Panc1 (cell line): Measurements from ENCODE around the gene MDGA2. TPM values are rescaled to one million over a fixed set of nuclear protein-coding genes. Genes with fewer than 3 reads are reported as not detected.
A peak's percentile ranks its signal among the peaks of the same experiment; 100 is the strongest.

ENCODE experiments used
- ATAC-seq: fragments of 200-7000 bp; cut with Tn5 transposase; 2 replicates; pipeline ENCODE4 v1.9.1; 2020; ENCODE audit warnings: mild to moderate bottlenecking, moderate library complexity
- BruUV-seq: library from RNA; stranded (reverse); fragments of 400-500 nt; replicated peaks from 2 replicates; lab custom pipeline; 2021; lab: Mats Ljungman, UMichigan
- CTCF ChIA-PET: fragments of 300-600 bp; sonication (Branson Sonifier 250); formaldehyde crosslinking; loops from one replicate; lab custom pipeline; 2022; ENCODE audit warnings: antibody characterized with exemption; lab: Charles Lee
- POLR2A ChIA-PET: fragments of 300-600 bp; sonication (Branson Sonifier 250); formaldehyde crosslinking; loops from one replicate; lab custom pipeline; 2022; ENCODE audit warnings: antibody characterized with exemption; lab: Charles Lee
- DNase-seq: peaks from one replicate; pipeline ENCODE4 v3.0.0-alpha.2; 2010; ENCODE audit warnings: low read depth, low spot score
- H3K27ac ChIP-seq: 2 replicates; pipeline ENCODE4 v1.5.1; 2011; ENCODE audit warnings: mild to moderate bottlenecking, low read length, inconsistent platforms
- H3K27me3 ChIP-seq: fragments of 200-500 bp; sonication (Bioruptor generic); 2 replicates; pipeline ENCODE4 v1.6.0; 2014; ENCODE audit warnings: low read length, inconsistent platforms; ENCODE audit not compliant: control insufficient read depth, insufficient read depth
- H3K36me3 ChIP-seq: fragments of 200-500 bp; sonication (Bioruptor generic); 2 replicates; pipeline ENCODE4 v1.5.1; 2014; ENCODE audit warnings: inconsistent platforms, mild to moderate bottlenecking, low read length, moderate library complexity; ENCODE audit not compliant: control insufficient read depth, insufficient read depth
- H3K4me1 ChIP-seq: 2 replicates; pipeline ENCODE4 v1.5.1; 2011; ENCODE audit warnings: inconsistent platforms, mild to moderate bottlenecking, low read length, moderate library complexity; ENCODE audit not compliant: control insufficient read depth, insufficient read depth
- H3K4me3 ChIP-seq, 2 experiments: 2 replicates each; pipeline ENCODE4 v1.5.1; 2011 to 2012; ENCODE audit warnings: low read depth in 2 of 2, low read length in 2 of 2, mild to moderate bottlenecking in 2 of 2, inconsistent platforms in 1 of 2, moderate library complexity in 1 of 2
- H3K9me3 ChIP-seq: fragments of 200-500 bp; sonication (Bioruptor generic); 2 replicates; pipeline ENCODE4 v1.5.1; 2014; ENCODE audit warnings: low read depth, mild to moderate bottlenecking, inconsistent platforms, low read length, moderate library complexity; ENCODE audit not compliant: control insufficient read depth, insufficient read depth
- POLR2AphosphoS5 ChIP-seq: IDR thresholded peaks from 2 replicates; pipeline ENCODE4 v1.6.1; 2012; ENCODE audit warnings: mild to moderate bottlenecking, low read depth, low read length, moderate library complexity
- SIN3A ChIP-seq: IDR thresholded peaks from 2 replicates; pipeline ENCODE4 v1.6.1; 2012; ENCODE audit warnings: low read depth, mild to moderate bottlenecking, low read length, moderate library complexity, borderline replicate concordance; ENCODE audit not compliant: insufficient read depth
- TCF7L2 ChIP-seq: IDR thresholded peaks from 2 replicates; pipeline ENCODE4 v1.6.1; 2011; ENCODE audit warnings: mild to moderate bottlenecking, low read depth, low read length, inconsistent platforms
- in situ Hi-C: cut with HindIII; loops from 2 replicates; pipeline ENCODE4 v1.10.0; 2016; ENCODE audit warnings: low sequenced_read_pairs, low pct_unique_long_range_greater_than_20kb
- intact Hi-C: fragments of 100-400 bp; cut with micrococcal nuclease; formaldehyde crosslinking; loops from one replicate; pipeline ENCODE4 v1.10.0; 2022; ENCODE audit not compliant: unreplicated experiment
- total RNA-seq: library from RNA; stranded (reverse); gene quantifications from one replicate; pipeline ENCODE4 v1.2.1, GENCODE V29; 2021; ENCODE audit not compliant: unreplicated experiment
- TF ChIP-seq, protein P1 (sequence below), 2 experiments: IDR thresholded peaks; 2 replicates each; pipeline ENCODE4 v1.6.1; 2011 to 2012; ENCODE audit warnings: low read depth in 2 of 2, control low read depth in 1 of 2, low read length in 1 of 2, mild to moderate bottlenecking in 1 of 2, moderate library complexity in 1 of 2; ENCODE audit not compliant: insufficient read depth in 1 of 2
- TF ChIP-seq, protein P2 (sequence below): fragments of 450-650 bp; IDR thresholded peaks from 2 replicates; pipeline ENCODE4 v1.5.1; 2017; ENCODE audit warnings: mild to moderate bottlenecking

The MDGA2 gene
- total RNA-seq, 1 experiment from 2014 or later: not detected

DNA sequence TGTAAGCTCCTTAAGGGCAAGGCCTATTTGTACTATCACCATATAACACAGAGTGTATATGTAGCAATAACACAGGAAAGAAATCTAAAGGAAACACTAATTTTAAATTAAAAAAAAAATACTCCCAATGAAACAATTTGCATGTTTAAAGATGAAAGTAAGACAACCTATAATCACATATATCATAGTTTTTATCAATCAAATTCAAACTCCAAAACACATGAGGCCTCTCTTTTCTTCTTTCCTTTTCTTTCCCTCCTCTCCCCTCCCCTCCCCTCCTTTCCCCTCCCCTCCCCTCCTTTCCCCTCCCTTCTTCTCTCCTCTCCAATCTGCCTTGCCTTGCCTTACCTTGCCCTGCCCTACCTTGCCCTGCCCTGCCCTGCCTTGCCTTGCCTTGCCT, 618.0 kb downstream of the MDGA2 start:
- BruUV-seq: no TSS peak
- TF ChIP-seq, protein P1, sequence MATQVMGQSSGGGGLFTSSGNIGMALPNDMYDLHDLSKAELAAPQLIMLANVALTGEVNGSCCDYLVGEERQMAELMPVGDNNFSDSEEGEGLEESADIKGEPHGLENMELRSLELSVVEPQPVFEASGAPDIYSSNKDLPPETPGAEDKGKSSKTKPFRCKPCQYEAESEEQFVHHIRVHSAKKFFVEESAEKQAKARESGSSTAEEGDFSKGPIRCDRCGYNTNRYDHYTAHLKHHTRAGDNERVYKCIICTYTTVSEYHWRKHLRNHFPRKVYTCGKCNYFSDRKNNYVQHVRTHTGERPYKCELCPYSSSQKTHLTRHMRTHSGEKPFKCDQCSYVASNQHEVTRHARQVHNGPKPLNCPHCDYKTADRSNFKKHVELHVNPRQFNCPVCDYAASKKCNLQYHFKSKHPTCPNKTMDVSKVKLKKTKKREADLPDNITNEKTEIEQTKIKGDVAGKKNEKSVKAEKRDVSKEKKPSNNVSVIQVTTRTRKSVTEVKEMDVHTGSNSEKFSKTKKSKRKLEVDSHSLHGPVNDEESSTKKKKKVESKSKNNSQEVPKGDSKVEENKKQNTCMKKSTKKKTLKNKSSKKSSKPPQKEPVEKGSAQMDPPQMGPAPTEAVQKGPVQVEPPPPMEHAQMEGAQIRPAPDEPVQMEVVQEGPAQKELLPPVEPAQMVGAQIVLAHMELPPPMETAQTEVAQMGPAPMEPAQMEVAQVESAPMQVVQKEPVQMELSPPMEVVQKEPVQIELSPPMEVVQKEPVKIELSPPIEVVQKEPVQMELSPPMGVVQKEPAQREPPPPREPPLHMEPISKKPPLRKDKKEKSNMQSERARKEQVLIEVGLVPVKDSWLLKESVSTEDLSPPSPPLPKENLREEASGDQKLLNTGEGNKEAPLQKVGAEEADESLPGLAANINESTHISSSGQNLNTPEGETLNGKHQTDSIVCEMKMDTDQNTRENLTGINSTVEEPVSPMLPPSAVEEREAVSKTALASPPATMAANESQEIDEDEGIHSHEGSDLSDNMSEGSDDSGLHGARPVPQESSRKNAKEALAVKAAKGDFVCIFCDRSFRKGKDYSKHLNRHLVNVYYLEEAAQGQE (IDR thresholded peaks at IDR 0.05; ENCODE audit: insufficient read depth in 1 of 2, low read depth in 2 of 2, low read length in 1 of 2): no peak
- TF ChIP-seq, protein P2, sequence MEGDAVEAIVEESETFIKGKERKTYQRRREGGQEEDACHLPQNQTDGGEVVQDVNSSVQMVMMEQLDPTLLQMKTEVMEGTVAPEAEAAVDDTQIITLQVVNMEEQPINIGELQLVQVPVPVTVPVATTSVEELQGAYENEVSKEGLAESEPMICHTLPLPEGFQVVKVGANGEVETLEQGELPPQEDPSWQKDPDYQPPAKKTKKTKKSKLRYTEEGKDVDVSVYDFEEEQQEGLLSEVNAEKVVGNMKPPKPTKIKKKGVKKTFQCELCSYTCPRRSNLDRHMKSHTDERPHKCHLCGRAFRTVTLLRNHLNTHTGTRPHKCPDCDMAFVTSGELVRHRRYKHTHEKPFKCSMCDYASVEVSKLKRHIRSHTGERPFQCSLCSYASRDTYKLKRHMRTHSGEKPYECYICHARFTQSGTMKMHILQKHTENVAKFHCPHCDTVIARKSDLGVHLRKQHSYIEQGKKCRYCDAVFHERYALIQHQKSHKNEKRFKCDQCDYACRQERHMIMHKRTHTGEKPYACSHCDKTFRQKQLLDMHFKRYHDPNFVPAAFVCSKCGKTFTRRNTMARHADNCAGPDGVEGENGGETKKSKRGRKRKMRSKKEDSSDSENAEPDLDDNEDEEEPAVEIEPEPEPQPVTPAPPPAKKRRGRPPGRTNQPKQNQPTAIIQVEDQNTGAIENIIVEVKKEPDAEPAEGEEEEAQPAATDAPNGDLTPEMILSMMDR: no peak
- TF ChIP-seq TCF7L2 (no peak), SIN3A (no peak), POLR2AphosphoS5 (no peak)
- H3K4me3 ChIP-seq: no peak overlapping the region
- intact Hi-C loops (no loop called here), in situ Hi-C loops (no loop called here)
- ATAC-seq (no peak), DNase-seq (no peak)
- ChIA-PET CTCF (no interaction called here), POLR2A (no interaction called here)
- H3K4me1 ChIP-seq: no peaks in the 10 kb centered on the region
- H3K27ac ChIP-seq: no peak overlapping the region
- no peaks in the 10 kb centered on the region for H3K36me3 ChIP-seq
- H3K9me3 ChIP-seq: no peaks in the 10 kb centered on the region
- H3K27me3 ChIP-seq: no peaks in the 10 kb centered on the region

DNA sequence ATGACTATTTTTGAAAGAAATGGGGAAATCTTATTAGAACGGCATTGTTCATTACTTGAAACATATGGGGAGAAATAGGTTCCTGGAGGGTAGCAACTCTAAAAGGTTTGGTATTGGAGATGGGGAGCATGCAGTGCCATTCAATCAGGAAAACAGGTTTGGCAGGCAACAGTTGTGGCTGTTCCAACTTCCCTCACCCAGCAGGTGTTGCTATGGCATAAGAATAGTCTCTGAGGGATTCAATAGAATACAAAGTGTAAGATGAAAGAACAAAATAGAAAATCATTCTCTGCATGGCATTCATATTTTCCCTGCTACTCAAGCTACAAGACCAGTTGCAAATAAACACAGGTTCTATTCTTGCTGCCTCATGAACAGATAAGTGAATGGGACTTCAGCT, 630.6 kb downstream of the MDGA2 start:
- no peak overlapping the region for H3K4me3 ChIP-seq
- CTCF ChIA-PET: no interaction called here
- TF ChIP-seq, protein P2: peak; percentile 14; the same call in 1 of the 2 replicates
- TF ChIP-seq, protein P1 (IDR thresholded peaks at IDR 0.05; ENCODE audit: insufficient read depth in 1 of 2, low read depth in 2 of 2, low read length in 1 of 2): no peak
- ATAC-seq (no peak), DNase-seq (no peak)
- no peaks in the 10 kb centered on the region for H3K9me3 ChIP-seq
- in situ Hi-C loops (no loop called here), intact Hi-C loops (no loop called here)
- POLR2A ChIA-PET: no interaction called here
- no peaks in the 10 kb centered on the region for H3K36me3 ChIP-seq
- no peaks in the 10 kb centered on the region for H3K4me1 ChIP-seq
- no TSS peak for BruUV-seq
- H3K27ac ChIP-seq: no peak overlapping the region
- H3K27me3 ChIP-seq: no peaks in the 10 kb centered on the region
